ENCODE results near the gene ADGRV1. TPM values are rescaled to one million over a fixed set of nuclear protein-coding genes. Genes with fewer than 3 reads are reported as not detected.
A peak's percentile ranks its signal among the peaks of the same experiment; 100 is the strongest.

ADGRV1 gene, protein sequence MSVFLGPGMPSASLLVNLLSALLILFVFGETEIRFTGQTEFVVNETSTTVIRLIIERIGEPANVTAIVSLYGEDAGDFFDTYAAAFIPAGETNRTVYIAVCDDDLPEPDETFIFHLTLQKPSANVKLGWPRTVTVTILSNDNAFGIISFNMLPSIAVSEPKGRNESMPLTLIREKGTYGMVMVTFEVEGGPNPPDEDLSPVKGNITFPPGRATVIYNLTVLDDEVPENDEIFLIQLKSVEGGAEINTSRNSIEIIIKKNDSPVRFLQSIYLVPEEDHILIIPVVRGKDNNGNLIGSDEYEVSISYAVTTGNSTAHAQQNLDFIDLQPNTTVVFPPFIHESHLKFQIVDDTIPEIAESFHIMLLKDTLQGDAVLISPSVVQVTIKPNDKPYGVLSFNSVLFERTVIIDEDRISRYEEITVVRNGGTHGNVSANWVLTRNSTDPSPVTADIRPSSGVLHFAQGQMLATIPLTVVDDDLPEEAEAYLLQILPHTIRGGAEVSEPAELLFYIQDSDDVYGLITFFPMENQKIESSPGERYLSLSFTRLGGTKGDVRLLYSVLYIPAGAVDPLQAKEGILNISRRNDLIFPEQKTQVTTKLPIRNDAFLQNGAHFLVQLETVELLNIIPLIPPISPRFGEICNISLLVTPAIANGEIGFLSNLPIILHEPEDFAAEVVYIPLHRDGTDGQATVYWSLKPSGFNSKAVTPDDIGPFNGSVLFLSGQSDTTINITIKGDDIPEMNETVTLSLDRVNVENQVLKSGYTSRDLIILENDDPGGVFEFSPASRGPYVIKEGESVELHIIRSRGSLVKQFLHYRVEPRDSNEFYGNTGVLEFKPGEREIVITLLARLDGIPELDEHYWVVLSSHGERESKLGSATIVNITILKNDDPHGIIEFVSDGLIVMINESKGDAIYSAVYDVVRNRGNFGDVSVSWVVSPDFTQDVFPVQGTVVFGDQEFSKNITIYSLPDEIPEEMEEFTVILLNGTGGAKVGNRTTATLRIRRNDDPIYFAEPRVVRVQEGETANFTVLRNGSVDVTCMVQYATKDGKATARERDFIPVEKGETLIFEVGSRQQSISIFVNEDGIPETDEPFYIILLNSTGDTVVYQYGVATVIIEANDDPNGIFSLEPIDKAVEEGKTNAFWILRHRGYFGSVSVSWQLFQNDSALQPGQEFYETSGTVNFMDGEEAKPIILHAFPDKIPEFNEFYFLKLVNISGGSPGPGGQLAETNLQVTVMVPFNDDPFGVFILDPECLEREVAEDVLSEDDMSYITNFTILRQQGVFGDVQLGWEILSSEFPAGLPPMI (N-terminal part only)
- total RNA-seq: 100 to 1,000 TPM; 129 to 158 (median 145) TPM

DNA sequence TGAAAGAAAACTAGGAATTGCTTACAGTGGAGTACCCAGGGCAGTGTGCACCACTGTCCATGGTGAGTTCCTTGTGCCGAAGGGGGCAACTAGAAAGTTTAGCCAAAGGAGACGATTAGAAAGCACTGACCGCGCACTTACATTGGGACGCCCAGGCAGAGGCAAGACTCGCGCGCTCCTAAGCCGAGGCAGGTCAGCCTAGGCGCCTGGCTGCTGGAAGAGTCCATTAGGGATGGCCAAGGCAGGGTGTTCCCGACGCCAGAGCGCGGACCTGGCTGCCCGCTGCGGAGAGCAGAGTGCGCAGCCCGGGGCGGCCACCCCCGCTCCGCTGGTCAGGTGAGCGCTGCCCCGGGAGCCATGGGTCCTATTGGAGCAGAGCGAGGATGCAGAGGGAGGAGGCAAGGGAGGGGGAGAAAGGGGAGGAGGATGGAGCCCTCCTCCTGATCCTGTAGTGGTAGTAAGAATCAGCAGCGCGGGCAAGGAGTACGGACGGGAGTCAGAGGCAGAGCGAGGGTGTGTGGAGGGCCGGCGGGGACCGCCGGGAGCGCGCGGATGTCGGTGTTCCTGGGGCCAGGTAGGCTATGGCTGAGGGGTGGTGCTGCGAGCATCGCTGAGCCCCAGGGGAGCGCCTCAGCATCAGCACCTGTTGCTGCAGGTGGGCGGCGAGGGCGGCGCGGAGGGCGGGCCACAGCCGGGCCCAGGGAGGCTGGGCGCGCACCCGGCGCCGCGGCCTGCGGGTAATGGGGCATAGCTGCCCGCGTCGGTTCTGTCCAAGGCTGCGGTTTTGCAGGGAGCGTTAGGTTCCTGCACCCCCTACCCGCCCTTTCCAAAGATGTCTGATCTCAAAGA lies at the start of gene ADGRV1:
Gene ADGRV1 (plus strand): TSS at position 454 of the 849 bp plus-strand sequence. CDS start 99 bp downstream, at position 553.
- Histone ChIP-seq H3K9me3 (no peaks in the 10 kb centered on the region), H3K27ac (peak within 1 kb of the TSS; percentile 43 to 45 (median 45)), H3K4me1 (peaks cover 0 to 4% of the 10 kb centered on the region in 2 donors), H3K36me3 (no peaks in the 10 kb centered on the region), H3K4me3 (replicated peaks in 1 of 3) (peak within 1 kb of the TSS; percentile 4 to 58 (median 39)), H3K27me3 (no peaks in the 10 kb centered on the region)
- peak; percentile 95 to 96 for DNase-seq
- intact Hi-C loops (cut with DNase I): no loop called here
- 2% methylated on average over 41 to 47 of the region's 60 CpGs for WGBS, 2 donors
- peak in 1 of 2 donors; percentile 89 for TF ChIP-seq POLR2A (IDR thresholded peaks at IDR 0.05)
- peak in 1 of 6 experiments; percentile 14 for TF ChIP-seq CTCF (IDR thresholded peaks at IDR 0.05)

GRCh38 chr5:90510438-90510837 lies 48.2 kb upstream of the ADGRV1 start:
- TF ChIP-seq POLR2A (IDR thresholded peaks at IDR 0.05): no peak
- TF ChIP-seq CTCF (IDR thresholded peaks at IDR 0.05): no peak
- H3K4me3 ChIP-seq (replicated peaks in 1 of 3): no peak overlapping the region
- intact Hi-C loops (cut with DNase I): no loop called here
- WGBS, 2 donors: 95% methylated on average over 1 of the region's 1 CpG
- H3K27me3 ChIP-seq: no peaks in the 10 kb centered on the region
- H3K4me1 ChIP-seq: no peaks in the 10 kb centered on the region
- H3K36me3 ChIP-seq: no peaks in the 10 kb centered on the region
- no peak for DNase-seq
- H3K27ac ChIP-seq: no peak overlapping the region
- no peaks in the 10 kb centered on the region for H3K9me3 ChIP-seq

DNA sequence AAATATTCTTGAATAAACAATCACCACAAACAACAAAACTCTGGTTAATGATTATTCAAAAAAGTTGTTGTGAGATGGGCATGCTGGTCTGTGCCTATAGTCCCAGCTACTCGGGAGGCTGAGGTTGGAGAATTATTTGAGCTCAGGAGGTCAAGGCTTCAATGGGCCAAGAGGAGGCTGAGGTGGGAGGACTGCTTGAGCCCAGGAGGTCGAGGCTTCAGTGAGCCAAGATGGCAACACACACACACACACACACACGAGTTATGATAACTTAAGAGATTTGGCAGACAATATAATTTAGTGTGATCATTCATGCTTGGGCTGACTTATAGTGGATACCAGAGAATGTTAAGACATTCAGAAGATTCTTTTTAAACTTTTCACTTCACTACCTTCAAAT lies 44.1 kb upstream of the ADGRV1 start:
- WGBS, 2 donors: 88 to 92% methylated on average over 3 of the region's 3 CpGs
- intact Hi-C loops (cut with DNase I): no loop called here
- DNase-seq: no peak
- Histone ChIP-seq H3K9me3 (no peaks in the 10 kb centered on the region), H3K36me3 (peaks cover 0 to 5% of the 10 kb centered on the region in 2 donors), H3K4me1 (no peaks in the 10 kb centered on the region), H3K27ac (no peak overlapping the region), H3K4me3 (replicated peaks in 1 of 3) (no peak overlapping the region), H3K27me3 (no peaks in the 10 kb centered on the region)
- TF ChIP-seq CTCF (IDR thresholded peaks at IDR 0.05) (no peak), POLR2A (IDR thresholded peaks at IDR 0.05) (no peak)

DNA sequence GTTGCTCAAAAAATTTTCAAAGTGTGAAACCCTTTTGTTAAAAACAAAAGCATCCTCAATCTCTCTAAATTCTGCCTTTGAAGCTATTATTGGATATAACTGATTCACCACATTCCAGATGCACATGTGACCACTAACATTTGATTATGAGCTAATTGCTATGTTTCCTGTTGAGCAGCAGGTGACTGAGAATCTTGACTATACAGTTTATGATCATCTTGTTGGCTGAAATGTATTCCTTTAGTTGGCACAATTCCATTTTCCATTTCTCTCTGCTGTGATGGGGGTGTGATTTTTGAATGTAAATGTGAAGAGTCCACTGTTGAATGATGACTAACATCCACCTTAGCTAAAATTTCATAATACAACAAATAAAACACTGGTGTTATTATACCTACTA lies 39.9 kb upstream of the ADGRV1 start:
- no peaks in the 10 kb centered on the region for H3K27me3 ChIP-seq
- no peaks in the 10 kb centered on the region for H3K9me3 ChIP-seq
- DNase-seq: no peak
- H3K27ac ChIP-seq: no peak overlapping the region
- peaks cover 0 to 21% of the 10 kb centered on the region in 2 donors for H3K36me3 ChIP-seq
- no peak for TF ChIP-seq CTCF (IDR thresholded peaks at IDR 0.05)
- no peak for TF ChIP-seq POLR2A (IDR thresholded peaks at IDR 0.05)
- no peaks in the 10 kb centered on the region for H3K4me1 ChIP-seq
- intact Hi-C loops (cut with DNase I): no loop called here
- no peak overlapping the region for H3K4me3 ChIP-seq (replicated peaks in 1 of 3)

Data from thyroid gland (tissue), 4 donors.